Endothelial cell of umbilical vein (primary cell): ENCODE results near the gene TRPV6.

ENCODE experiments used
- EZH2 ChIP-seq: IDR thresholded peaks from 2 replicates; pipeline ENCODE4 v1.6.1; 2012; ENCODE audit warnings: borderline replicate concordance, low read depth, mild to moderate bottlenecking, moderate library complexity, low read length, inconsistent platforms; ENCODE audit not compliant: severe bottlenecking
- FOS ChIP-seq: IDR thresholded peaks from 2 replicates; pipeline ENCODE4 v1.6.1; 2011; ENCODE audit warnings: mild to moderate bottlenecking, low read length, moderate library complexity, borderline replicate concordance; ENCODE audit not compliant: insufficient read depth
- GATA2 ChIP-seq: IDR thresholded peaks from 2 replicates; pipeline ENCODE4 v1.7.0; 2011; ENCODE audit warnings: low read depth, mild to moderate bottlenecking, moderate library complexity, mixed read lengths, low read length; ENCODE audit not compliant: insufficient read length, insufficient read depth
- JUN ChIP-seq: IDR thresholded peaks from 2 replicates; pipeline ENCODE4 v1.6.1; 2011; ENCODE audit warnings: borderline replicate concordance, low read depth; ENCODE audit not compliant: insufficient read length, insufficient read depth
- MYC ChIP-seq: IDR thresholded peaks from one replicate; pipeline ENCODE4 v1.6.1; 2011; ENCODE audit warnings: mild to moderate bottlenecking, low read depth, low read length
- POLR2A ChIP-seq: IDR thresholded peaks from 2 replicates; pipeline ENCODE4 v1.6.1; 2012; ENCODE audit warnings: low read depth, mild to moderate bottlenecking, control low read depth, low read length
- POLR2AphosphoS5 ChIP-seq: IDR thresholded peaks from 2 replicates; pipeline ENCODE4 v1.6.1; 2012; ENCODE audit warnings: low read depth, mild to moderate bottlenecking, control low read depth, low read length, moderate library complexity; ENCODE audit not compliant: insufficient read depth
- TF ChIP-seq, protein P1 (sequence below), 2 donors: IDR thresholded peaks; 1 replicate in 1 of 2; 2 replicates in 1 of 2; pipeline ENCODE4 v1.5.1; 2011; ENCODE audit warnings: low read length in 2 of 2, mild to moderate bottlenecking in 2 of 2, moderate library complexity in 2 of 2, control low read depth in 1 of 2, inconsistent platforms in 1 of 2, low read depth in 1 of 2; ENCODE audit not compliant: insufficient read depth in 1 of 2; ENCODE audit errors: extremely low read depth in 1 of 2
- TF ChIP-seq, protein P2 (sequence below): IDR thresholded peaks from 2 replicates; pipeline ENCODE4 v1.6.1; 2011; ENCODE audit not compliant: insufficient read depth, insufficient read length

DNA sequence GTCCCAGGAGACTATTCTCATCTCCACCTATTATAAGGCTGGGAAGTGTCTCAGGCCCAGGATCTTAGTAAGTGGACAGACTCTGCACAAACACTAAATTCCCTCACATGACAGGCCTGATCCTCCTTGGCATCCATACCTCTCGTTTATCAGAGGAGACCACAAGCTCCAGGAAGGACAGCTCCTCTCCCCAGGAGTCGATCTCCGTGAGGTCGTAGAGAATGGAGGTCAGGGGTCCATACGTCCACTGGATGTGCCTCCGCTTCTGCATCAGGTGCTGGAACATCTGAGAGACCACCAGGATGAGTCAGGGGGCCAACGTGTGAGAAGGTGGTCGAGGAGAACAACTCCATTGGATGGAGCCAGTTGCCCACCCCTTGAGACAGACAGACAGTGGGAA is 42.4 kb upstream of the TRPV6 start:
- no peak for TF ChIP-seq POLR2A
- TF ChIP-seq, protein P1, sequence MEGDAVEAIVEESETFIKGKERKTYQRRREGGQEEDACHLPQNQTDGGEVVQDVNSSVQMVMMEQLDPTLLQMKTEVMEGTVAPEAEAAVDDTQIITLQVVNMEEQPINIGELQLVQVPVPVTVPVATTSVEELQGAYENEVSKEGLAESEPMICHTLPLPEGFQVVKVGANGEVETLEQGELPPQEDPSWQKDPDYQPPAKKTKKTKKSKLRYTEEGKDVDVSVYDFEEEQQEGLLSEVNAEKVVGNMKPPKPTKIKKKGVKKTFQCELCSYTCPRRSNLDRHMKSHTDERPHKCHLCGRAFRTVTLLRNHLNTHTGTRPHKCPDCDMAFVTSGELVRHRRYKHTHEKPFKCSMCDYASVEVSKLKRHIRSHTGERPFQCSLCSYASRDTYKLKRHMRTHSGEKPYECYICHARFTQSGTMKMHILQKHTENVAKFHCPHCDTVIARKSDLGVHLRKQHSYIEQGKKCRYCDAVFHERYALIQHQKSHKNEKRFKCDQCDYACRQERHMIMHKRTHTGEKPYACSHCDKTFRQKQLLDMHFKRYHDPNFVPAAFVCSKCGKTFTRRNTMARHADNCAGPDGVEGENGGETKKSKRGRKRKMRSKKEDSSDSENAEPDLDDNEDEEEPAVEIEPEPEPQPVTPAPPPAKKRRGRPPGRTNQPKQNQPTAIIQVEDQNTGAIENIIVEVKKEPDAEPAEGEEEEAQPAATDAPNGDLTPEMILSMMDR (IDR thresholded peaks at IDR 0.05; ENCODE audit: extremely low read depth in 1 of 2, insufficient read depth in 1 of 2, low read depth in 1 of 2, low read length in 2 of 2), result no peak
- no peak for TF ChIP-seq MYC
- TF ChIP-seq EZH2, result no peak
- TF ChIP-seq, protein P2, sequence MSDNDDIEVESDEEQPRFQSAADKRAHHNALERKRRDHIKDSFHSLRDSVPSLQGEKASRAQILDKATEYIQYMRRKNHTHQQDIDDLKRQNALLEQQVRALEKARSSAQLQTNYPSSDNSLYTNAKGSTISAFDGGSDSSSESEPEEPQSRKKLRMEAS, result no peak
- no peak for TF ChIP-seq POLR2AphosphoS5
- TF ChIP-seq GATA2, result no peak
- TF ChIP-seq JUN, result no peak
- no peak for TF ChIP-seq FOS
